GM19099 (cell line): ENCODE data around the gene FAM72D.
"Not testable (repeated sequence)": the region's sequence is repeated elsewhere in the genome, so short reads cannot be mapped to it uniquely, and the experiment has no call there.

Experiments used
- POLR2A ChIP-seq: IDR thresholded peaks from 3 replicates; pipeline ENCODE4 v1.6.1; 2011; ENCODE audit warnings: low read depth; ENCODE audit not compliant: insufficient read length; ENCODE audit errors: extremely low read depth

Gene FAM72D

GRCh38 chr1:145095284-145096057 lies at the start of gene FAM72D, which contains the start of gene SRGAP2B:
FAM72D (plus strand) TSS chr1:145095974; CDS start chr1:145096848, 874 bp downstream.
SRGAP2B (minus strand) TSS chr1:145095328; CDS start chr1:145092901, 2,427 bp downstream.
- TF ChIP-seq POLR2A: not testable (repeated sequence)
